Stimulated activated naive CD4-positive, alpha-beta T cell treated with Interleukin-2 at 50 U/mL for 16 hours (primary cell): Measurements from ENCODE around the gene HTR2B.
"Not testable (repeated sequence)": the region's sequence is repeated elsewhere in the genome, so short reads cannot be mapped to it uniquely, and the experiment has no call there.

ENCODE experiments used
- DNase-seq: peaks from one replicate; lab custom pipeline; 2025; lab: John Stamatoyannopoulos, UW

Gene HTR2B

GRCh38 chr2:231133365-231134099, 8.7 kb upstream of the HTR2B start:
- DNase-seq: no peak

GRCh38 chr2:231132129-231132528, 7.3 kb upstream of the HTR2B start:
- DNase-seq: no peak

GRCh38 chr2:231130336-231131056, 5.7 kb upstream of the HTR2B start:
- DNase-seq: no peak

GRCh38 chr2:231129216-231129615, 4.4 kb upstream of the HTR2B start:
- no peak for DNase-seq

GRCh38 chr2:231128541-231128940, 3.7 kb upstream of the HTR2B start:
- DNase-seq: no peak

- no peak for DNase-seq
Measured at GRCh38 chr2:231127936-231128335, 3.1 kb upstream of the HTR2B start.

- no peak for DNase-seq
Measured at GRCh38 chr2:231127480-231127879, 2.6 kb upstream of the HTR2B start.

GRCh38 chr2:231126123-231126522, 1.3 kb upstream of the HTR2B start:
- DNase-seq: no peak

GRCh38 chr2:231123362-231123898, 1.4 kb downstream of the HTR2B start:
- DNase-seq: no peak

- DNase-seq: no peak
Measured at GRCh38 chr2:231118614-231118942, 6.3 kb downstream of the HTR2B start.

- no peak for DNase-seq
Measured at GRCh38 chr2:231117922-231118613, 6.8 kb downstream of the HTR2B start.

GRCh38 chr2:231117148-231117547, 7.7 kb downstream of the HTR2B start:
- no peak for DNase-seq

GRCh38 chr2:231115651-231116050, 9.2 kb downstream of the HTR2B start:
- DNase-seq: no peak

GRCh38 chr2:231113489-231113888, 11.4 kb downstream of the HTR2B start:
- no peak for DNase-seq

- DNase-seq: no peak
Measured at GRCh38 chr2:231111987-231112386, 12.9 kb downstream of the HTR2B start.

GRCh38 chr2:231110551-231110950, 14.3 kb downstream of the HTR2B start:
- DNase-seq: no peak

GRCh38 chr2:231104115-231104713, 20.6 kb downstream of the HTR2B start:
- DNase-seq: peak; percentile 17

- no peak for DNase-seq
Measured at GRCh38 chr2:231102772-231103171, 22.1 kb downstream of the HTR2B start.

GRCh38 chr2:231100990-231101389, 23.9 kb downstream of the HTR2B start:
- DNase-seq: no peak

- not testable (repeated sequence) for DNase-seq
Measured at GRCh38 chr2:231100321-231100720, 24.5 kb downstream of the HTR2B start.

- no peak for DNase-seq
Measured at GRCh38 chr2:231099918-231100317, 24.9 kb downstream of the HTR2B start.

GRCh38 chr2:231094736-231095346, 30.0 kb downstream of the HTR2B start:
- DNase-seq: no peak
